AG04450 (cell line): ENCODE results near the gene FOS. TPM values are rescaled to one million over a fixed set of nuclear protein-coding genes. Genes with fewer than 3 reads are reported as not detected.

ENCODE experiments used
- CTCF ChIA-PET: fragments of 300-600, 350-600 bp; formaldehyde crosslinking; extraction: SDS; loops from one replicate; lab custom pipeline; 2022; ENCODE audit warnings: antibody characterized with exemption, inconsistent platforms; lab: Charles Lee
- POLR2A ChIA-PET: fragments of 350-600 bp; formaldehyde crosslinking; extraction: SDS; loops from one replicate; lab custom pipeline; 2021; ENCODE audit warnings: antibody characterized with exemption, inconsistent platforms; lab: Yijun Ruan, JAX
- DNase-seq: peaks from one replicate; pipeline ENCODE4 v3.0.0-alpha.2; 2011; ENCODE audit warnings: low read depth, low spot score
- H3K27ac ChIP-seq: one replicate; pipeline ENCODE4 v1.5.1; 2012; ENCODE audit warnings: low read depth, low read length, control low read depth
- H3K27me3 ChIP-seq: one replicate; pipeline ENCODE4 v1.6.0; 2012; ENCODE audit warnings: low read length; ENCODE audit not compliant: control insufficient read depth, insufficient read depth
- H3K4me3 ChIP-seq: 2 replicates; pipeline ENCODE4 v1.5.1; 2011; ENCODE audit warnings: mild to moderate bottlenecking, low read depth, low read length, control low read depth
- H3K9me3 ChIP-seq: 2 replicates; pipeline ENCODE4 v1.5.1; 2012; ENCODE audit warnings: low read length; ENCODE audit not compliant: control insufficient read depth, insufficient read depth
- polyA minus RNA-seq: library from RNA; depleted of rRNA, polyadenylated mRNA; stranded (reverse); fragments of >200 nt; gene quantifications from 2 replicates; pipeline ENCODE4 v1.2.3, GENCODE V29; 2011; rRNA and poly(A)+ RNA removed
- polyA plus RNA-seq: library from polyadenylated mRNA; depleted of rRNA; stranded (reverse); fragments of >200 nt; gene quantifications from 2 replicates; pipeline ENCODE4 v1.2.3, GENCODE V29; 2011; rRNA removed
- TF ChIP-seq, protein P1 (sequence below): IDR thresholded peaks from 2 replicates; pipeline ENCODE4 v1.5.1; 2011; ENCODE audit warnings: low read depth, low read length, control low read depth, inconsistent platforms

FOS gene
- polyA plus RNA-seq (30.6 and 55.8 TPM in 2 replicates), polyA minus RNA-seq (112 and 193 TPM in 2 replicates)

DNA sequence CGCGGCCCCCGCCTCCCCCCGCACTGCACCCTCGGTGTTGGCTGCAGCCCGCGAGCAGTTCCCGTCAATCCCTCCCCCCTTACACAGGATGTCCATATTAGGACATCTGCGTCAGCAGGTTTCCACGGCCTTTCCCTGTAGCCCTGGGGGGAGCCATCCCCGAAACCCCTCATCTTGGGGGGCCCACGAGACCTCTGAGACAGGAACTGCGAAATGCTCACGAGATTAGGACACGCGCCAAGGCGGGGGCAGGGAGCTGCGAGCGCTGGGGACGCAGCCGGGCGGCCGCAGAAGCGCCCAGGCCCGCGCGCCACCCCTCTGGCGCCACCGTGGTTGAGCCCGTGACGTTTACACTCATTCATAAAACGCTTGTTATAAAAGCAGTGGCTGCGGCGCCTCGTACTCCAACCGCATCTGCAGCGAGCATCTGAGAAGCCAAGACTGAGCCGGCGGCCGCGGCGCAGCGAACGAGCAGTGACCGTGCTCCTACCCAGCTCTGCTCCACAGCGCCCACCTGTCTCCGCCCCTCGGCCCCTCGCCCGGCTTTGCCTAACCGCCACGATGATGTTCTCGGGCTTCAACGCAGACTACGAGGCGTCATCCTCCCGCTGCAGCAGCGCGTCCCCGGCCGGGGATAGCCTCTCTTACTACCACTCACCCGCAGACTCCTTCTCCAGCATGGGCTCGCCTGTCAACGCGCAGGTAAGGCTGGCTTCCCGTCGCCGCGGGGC lies at the start of gene FOS:
Gene FOS, plus strand, starts transcription at position 407 of the 731 bp plus-strand sequence. Its CDS starts 155 bp downstream, at position 562.
- DNase-seq, result no peak

DNA sequence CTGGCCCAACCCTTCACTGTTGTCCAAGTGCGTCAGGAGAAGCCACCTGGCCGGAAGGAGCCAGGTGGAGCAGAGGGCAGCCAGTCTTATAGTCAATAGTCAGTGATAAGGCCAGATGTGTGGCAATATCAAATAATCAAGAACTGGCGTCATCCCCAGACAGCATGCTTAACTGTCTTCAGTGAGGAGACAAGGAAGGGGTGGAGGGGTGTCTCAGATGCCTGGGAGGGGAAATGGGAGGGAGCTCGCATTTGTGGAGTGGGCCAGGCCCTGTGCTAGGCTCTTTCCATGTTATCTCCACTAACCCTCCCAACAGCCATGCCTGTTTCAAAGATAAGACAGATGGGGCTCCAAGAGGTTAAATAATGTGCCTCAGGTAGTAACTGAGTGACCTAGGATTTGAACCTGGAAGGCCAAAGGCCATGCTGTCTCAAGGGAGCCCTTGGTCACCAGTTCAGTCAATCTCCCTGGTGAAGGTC lies 48.9 kb upstream of the FOS start:
- TF ChIP-seq, protein P1, sequence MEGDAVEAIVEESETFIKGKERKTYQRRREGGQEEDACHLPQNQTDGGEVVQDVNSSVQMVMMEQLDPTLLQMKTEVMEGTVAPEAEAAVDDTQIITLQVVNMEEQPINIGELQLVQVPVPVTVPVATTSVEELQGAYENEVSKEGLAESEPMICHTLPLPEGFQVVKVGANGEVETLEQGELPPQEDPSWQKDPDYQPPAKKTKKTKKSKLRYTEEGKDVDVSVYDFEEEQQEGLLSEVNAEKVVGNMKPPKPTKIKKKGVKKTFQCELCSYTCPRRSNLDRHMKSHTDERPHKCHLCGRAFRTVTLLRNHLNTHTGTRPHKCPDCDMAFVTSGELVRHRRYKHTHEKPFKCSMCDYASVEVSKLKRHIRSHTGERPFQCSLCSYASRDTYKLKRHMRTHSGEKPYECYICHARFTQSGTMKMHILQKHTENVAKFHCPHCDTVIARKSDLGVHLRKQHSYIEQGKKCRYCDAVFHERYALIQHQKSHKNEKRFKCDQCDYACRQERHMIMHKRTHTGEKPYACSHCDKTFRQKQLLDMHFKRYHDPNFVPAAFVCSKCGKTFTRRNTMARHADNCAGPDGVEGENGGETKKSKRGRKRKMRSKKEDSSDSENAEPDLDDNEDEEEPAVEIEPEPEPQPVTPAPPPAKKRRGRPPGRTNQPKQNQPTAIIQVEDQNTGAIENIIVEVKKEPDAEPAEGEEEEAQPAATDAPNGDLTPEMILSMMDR, result no peak
- Histone ChIP-seq H3K4me3 (no peak overlapping the region), H3K27ac (no peak overlapping the region), H3K27me3 (no peaks in the 10 kb centered on the region), H3K9me3 (peaks cover 3% of the 10 kb centered on the region; the same call in 1 of the 2 replicates)
- ChIA-PET POLR2A (no interaction called here), CTCF (interaction anchor here (0.8 to 1.2 kb wide), 3 partner anchors 10 to 41 kb away, joined by 3 to 4 read pairs (median 3); no protein-coding TSS in a partner anchor)
- DNase-seq, result no peak

More for the DNA sequence above, at the start of gene FOS:
- Histone ChIP-seq H3K9me3 (peaks cover 4% of the 10 kb centered on the region; the same call in 1 of the 2 replicates), H3K27ac (peak within 1 kb of the TSS; percentile 87), H3K4me3 (peak within 1 kb of the TSS; percentile 90), H3K27me3 (no peaks in the 10 kb centered on the region)
- ChIA-PET CTCF (no interaction called here), POLR2A (interaction anchor here (0.6 to 3.9 kb wide), 8 partner anchors 11 to 125 kb away, joined by 3 to 23 read pairs (median 5); no protein-coding TSS in a partner anchor)
- TF ChIP-seq, protein P1, result no peak

DNA sequence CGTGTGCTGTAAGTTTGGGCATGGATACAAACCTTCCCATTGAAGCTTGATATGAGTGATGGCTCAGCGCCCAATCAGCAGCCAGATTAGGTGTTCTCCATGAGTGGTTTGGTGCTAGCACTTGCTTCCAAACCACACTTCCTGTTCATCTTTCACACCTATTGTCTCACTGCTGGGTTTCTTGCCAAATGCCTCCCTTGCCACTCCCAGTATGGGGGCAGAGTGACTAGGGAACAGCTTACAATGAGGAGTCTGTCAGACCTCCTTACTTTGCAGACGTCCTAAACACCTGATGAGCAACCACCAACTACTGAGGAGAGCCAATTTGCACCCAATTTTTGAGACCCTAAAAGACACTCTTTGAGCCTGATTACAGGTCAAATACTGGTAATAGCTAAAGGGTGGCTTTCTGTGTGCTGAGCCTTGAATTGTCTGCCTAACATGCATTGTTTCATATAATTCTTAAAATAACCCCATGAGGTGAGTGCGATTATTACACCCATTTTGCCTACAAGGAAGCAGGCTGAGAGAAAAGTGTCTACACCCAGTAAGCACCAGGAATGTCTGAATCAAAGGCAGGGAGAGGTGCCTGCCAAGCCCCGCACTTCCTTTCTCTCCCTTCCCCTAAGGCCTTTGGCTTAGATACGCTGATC lies 48.4 kb upstream of the FOS start:
- H3K4me3 ChIP-seq, result no peak overlapping the region
- H3K27me3 ChIP-seq, result no peaks in the 10 kb centered on the region
- no peak for DNase-seq
- H3K27ac ChIP-seq, result no peak overlapping the region
- peaks cover 3% of the 10 kb centered on the region; the same call in 1 of the 2 replicates for H3K9me3 ChIP-seq
- ChIA-PET CTCF (interaction anchor here (0.5 to 1.2 kb wide), 4 partner anchors 9 to 86 kb away, joined by 3 to 5 read pairs (median 4); no protein-coding TSS in a partner anchor), POLR2A (no interaction called here)
- TF ChIP-seq, protein P1, result peak; percentile 17; the same call in 1 of the 2 replicates

DNA sequence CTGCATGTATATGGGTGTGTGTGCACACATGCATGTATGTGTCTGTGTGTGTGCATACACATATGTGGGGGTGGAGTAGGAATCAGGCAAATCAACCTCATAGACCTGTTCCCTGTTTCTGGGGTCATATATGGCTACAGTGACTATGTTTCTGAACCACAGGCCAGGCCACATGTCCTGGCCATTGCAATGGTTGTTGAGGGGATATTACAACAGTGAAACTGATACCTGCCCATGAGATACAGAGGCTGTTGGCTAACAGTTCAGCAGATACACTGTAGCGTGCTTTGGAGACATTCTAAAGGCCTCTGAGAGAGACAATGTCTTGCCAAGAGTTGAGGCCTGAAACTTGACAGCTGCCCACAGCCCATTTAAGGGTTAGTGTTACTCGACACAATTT lies 47.3 kb upstream of the FOS start:
- no peak overlapping the region for H3K4me3 ChIP-seq
- DNase-seq, result no peak
- peaks cover 3% of the 10 kb centered on the region; the same call in 1 of the 2 replicates for H3K9me3 ChIP-seq
- TF ChIP-seq, protein P1, result no peak
- ChIA-PET CTCF (no interaction called here), POLR2A (no interaction called here)
- H3K27me3 ChIP-seq, result no peaks in the 10 kb centered on the region
- H3K27ac ChIP-seq, result no peak overlapping the region
